Stimulated activated naive CD8-positive, alpha-beta T cell treated with anti-CD3 and anti-CD28 coated beads, Interleukin-15, Interleukin-2, amounts not matched to agents 100 ng/mL and 50 ng/mL, for 24 hours (primary cell): ENCODE results near the gene ECSCR.
"Not testable (repeated sequence)": the region's sequence is repeated elsewhere in the genome, so short reads cannot be mapped to it uniquely, and the experiment has no call there.

Experiments
- H3K27ac Mint-ChIP-seq: one replicate; pipeline ENCODE4 v1.8.0; 2021; ENCODE audit warnings: mild to moderate bottlenecking, mixed read lengths
- H3K27me3 Mint-ChIP-seq: one replicate; pipeline ENCODE4 v1.8.0; 2021; ENCODE audit warnings: mixed read lengths
- H3K36me3 Mint-ChIP-seq: one replicate; pipeline ENCODE4 v1.8.0; 2021; ENCODE audit warnings: low read depth, mixed read lengths
- H3K4me1 Mint-ChIP-seq: one replicate; pipeline ENCODE4 v1.8.0; 2021; ENCODE audit warnings: low read depth, mixed read lengths
- H3K4me3 Mint-ChIP-seq: one replicate; pipeline ENCODE4 v1.8.0; 2021; ENCODE audit warnings: mild to moderate bottlenecking, mixed read lengths
- H3K9me3 Mint-ChIP-seq: one replicate; pipeline ENCODE4 v1.8.0; 2021; ENCODE audit warnings: mixed read lengths

Gene ECSCR

GRCh38 chr5:139462586-139463276, at the start of gene ECSCR:
Gene ECSCR, minus strand, starts transcription at chr5:139462743. Its CDS starts 73 bp downstream, at chr5:139462670.
- Mint-ChIP-seq H3K27me3 (no peaks in the 10 kb centered on the region), H3K4me3 (no peak within 1 kb of the TSS), H3K27ac (no peak within 1 kb of the TSS), H3K4me1 (peaks cover 35% of the 10 kb centered on the region), H3K9me3 (no peaks in the 10 kb centered on the region), H3K36me3 (no peaks in the 10 kb centered on the region)

GRCh38 chr5:139504722-139505121, 42.2 kb upstream of the ECSCR start:
- H3K27me3 Mint-ChIP-seq, H3K9me3 Mint-ChIP-seq, H3K36me3 Mint-ChIP-seq, H3K4me3 Mint-ChIP-seq, H3K27ac Mint-ChIP-seq: not testable (repeated sequence)
- peaks cover 11% of the 10 kb centered on the region for H3K4me1 Mint-ChIP-seq

GRCh38 chr5:139503879-139504278, 41.3 kb upstream of the ECSCR start:
- H3K36me3 Mint-ChIP-seq, H3K9me3 Mint-ChIP-seq, H3K4me3 Mint-ChIP-seq, H3K27me3 Mint-ChIP-seq, H3K27ac Mint-ChIP-seq: not testable (repeated sequence)
- peaks cover 11% of the 10 kb centered on the region for H3K4me1 Mint-ChIP-seq

- not testable (repeated sequence) for H3K4me1 Mint-ChIP-seq, H3K27me3 Mint-ChIP-seq, H3K36me3 Mint-ChIP-seq, H3K27ac Mint-ChIP-seq, H3K9me3 Mint-ChIP-seq, H3K4me3 Mint-ChIP-seq
Measured at GRCh38 chr5:139503036-139503817, 40.7 kb upstream of the ECSCR start.

GRCh38 chr5:139501381-139501780, 38.8 kb upstream of the ECSCR start:
- Mint-ChIP-seq H3K4me1 (no peaks in the 10 kb centered on the region), H3K27me3 (no peaks in the 10 kb centered on the region), H3K4me3 (no peak overlapping the region), H3K9me3 (no peaks in the 10 kb centered on the region), H3K27ac (no peak overlapping the region), H3K36me3 (no peaks in the 10 kb centered on the region)

- no peak overlapping the region for H3K27ac Mint-ChIP-seq
- no peak overlapping the region for H3K4me3 Mint-ChIP-seq
- H3K27me3 Mint-ChIP-seq, result no peaks in the 10 kb centered on the region
- H3K4me1 Mint-ChIP-seq, result peaks cover 17% of the 10 kb centered on the region
- no peaks in the 10 kb centered on the region for H3K9me3 Mint-ChIP-seq
- H3K36me3 Mint-ChIP-seq, result no peaks in the 10 kb centered on the region
Measured at GRCh38 chr5:139495638-139496435, 33.3 kb upstream of the ECSCR start.

- Mint-ChIP-seq H3K4me3 (no peak overlapping the region), H3K9me3 (no peaks in the 10 kb centered on the region), H3K4me1 (peaks cover 17% of the 10 kb centered on the region), H3K27ac (no peak overlapping the region), H3K27me3 (no peaks in the 10 kb centered on the region), H3K36me3 (no peaks in the 10 kb centered on the region)
Measured at GRCh38 chr5:139494832-139495231, 32.3 kb upstream of the ECSCR start.

- Mint-ChIP-seq H3K36me3 (no peaks in the 10 kb centered on the region), H3K4me3 (no peak overlapping the region), H3K4me1 (peaks cover 17% of the 10 kb centered on the region), H3K27me3 (no peaks in the 10 kb centered on the region), H3K9me3 (no peaks in the 10 kb centered on the region), H3K27ac (no peak overlapping the region)
Measured at GRCh38 chr5:139494256-139494655, 31.7 kb upstream of the ECSCR start.

- H3K36me3 Mint-ChIP-seq, result no peaks in the 10 kb centered on the region
- H3K27me3 Mint-ChIP-seq, result no peaks in the 10 kb centered on the region
- no peaks in the 10 kb centered on the region for H3K9me3 Mint-ChIP-seq
- no peak overlapping the region for H3K27ac Mint-ChIP-seq
- H3K4me1 Mint-ChIP-seq, result peaks cover 25% of the 10 kb centered on the region
- no peak overlapping the region for H3K4me3 Mint-ChIP-seq
Measured at GRCh38 chr5:139492700-139493192, 30.2 kb upstream of the ECSCR start.

- Mint-ChIP-seq H3K27me3 (no peaks in the 10 kb centered on the region), H3K36me3 (no peaks in the 10 kb centered on the region), H3K27ac (peak overlapping the region; percentile 76), H3K9me3 (no peaks in the 10 kb centered on the region), H3K4me3 (no peak overlapping the region), H3K4me1 (peaks cover 16% of the 10 kb centered on the region)
Measured at GRCh38 chr5:139488260-139488659, 25.7 kb upstream of the ECSCR start.

GRCh38 chr5:139486201-139486600, 23.7 kb upstream of the ECSCR start:
- Mint-ChIP-seq H3K4me3 (no peak overlapping the region), H3K36me3 (no peaks in the 10 kb centered on the region), H3K27ac (no peak overlapping the region), H3K9me3 (no peaks in the 10 kb centered on the region), H3K4me1 (peaks cover 25% of the 10 kb centered on the region), H3K27me3 (no peaks in the 10 kb centered on the region)

- not testable (repeated sequence) for H3K9me3 Mint-ChIP-seq, H3K27me3 Mint-ChIP-seq
- peaks cover 38% of the 10 kb centered on the region for H3K4me1 Mint-ChIP-seq
- peaks cover 16% of the 10 kb centered on the region for H3K36me3 Mint-ChIP-seq
- H3K4me3 Mint-ChIP-seq, result peak overlapping the region; percentile 89
- peak overlapping the region; percentile 95 for H3K27ac Mint-ChIP-seq
Measured at GRCh38 chr5:139482890-139483208, 20.3 kb upstream of the ECSCR start.

- peak within 1 kb of the TSS; percentile 95 for H3K27ac Mint-ChIP-seq
- peaks cover 16% of the 10 kb centered on the region for H3K36me3 Mint-ChIP-seq
- H3K4me3 Mint-ChIP-seq, result peak within 1 kb of the TSS; percentile 89
- no peaks in the 10 kb centered on the region for H3K9me3 Mint-ChIP-seq
- no peaks in the 10 kb centered on the region for H3K27me3 Mint-ChIP-seq
- H3K4me1 Mint-ChIP-seq, result peaks cover 38% of the 10 kb centered on the region
Measured at GRCh38 chr5:139482050-139482889, 19.7 kb upstream of the ECSCR start, which contains the start of gene STING1. Gene STING1, minus strand, starts transcription at chr5:139482758. Its CDS starts 1,054 bp downstream, at chr5:139481704.

GRCh38 chr5:139481580-139482049, 19.1 kb upstream of the ECSCR start:
- H3K27ac Mint-ChIP-seq, result peak overlapping the region; percentile 95
- H3K27me3 Mint-ChIP-seq, result no peaks in the 10 kb centered on the region
- H3K4me3 Mint-ChIP-seq, result peak overlapping the region; percentile 89
- H3K9me3 Mint-ChIP-seq, result no peaks in the 10 kb centered on the region
- H3K36me3 Mint-ChIP-seq, result peaks cover 16% of the 10 kb centered on the region
- peaks cover 38% of the 10 kb centered on the region for H3K4me1 Mint-ChIP-seq
